ENCODE results near the gene PGAM5.
"Not testable (repeated sequence)": the region's sequence is repeated elsewhere in the genome, so short reads cannot be mapped to it uniquely, and the experiment has no call there.

Gene PGAM5

GRCh38 chr12:132747896-132748295 is 37.3 kb downstream of the PGAM5 start:
- DNase-seq (ENCODE audit: low read depth), result no peak

GRCh38 chr12:132748319-132748718 is 37.7 kb downstream of the PGAM5 start:
- no peak for DNase-seq (ENCODE audit: low read depth)

GRCh38 chr12:132753670-132754069 is 43.0 kb downstream of the PGAM5 start:
- DNase-seq (ENCODE audit: low read depth), result not testable (repeated sequence)

- DNase-seq (ENCODE audit: low read depth), result no peak
These were observed 43.7 kb downstream of the PGAM5 start for GRCh38 chr12:132754160-132754932.

DNA sequence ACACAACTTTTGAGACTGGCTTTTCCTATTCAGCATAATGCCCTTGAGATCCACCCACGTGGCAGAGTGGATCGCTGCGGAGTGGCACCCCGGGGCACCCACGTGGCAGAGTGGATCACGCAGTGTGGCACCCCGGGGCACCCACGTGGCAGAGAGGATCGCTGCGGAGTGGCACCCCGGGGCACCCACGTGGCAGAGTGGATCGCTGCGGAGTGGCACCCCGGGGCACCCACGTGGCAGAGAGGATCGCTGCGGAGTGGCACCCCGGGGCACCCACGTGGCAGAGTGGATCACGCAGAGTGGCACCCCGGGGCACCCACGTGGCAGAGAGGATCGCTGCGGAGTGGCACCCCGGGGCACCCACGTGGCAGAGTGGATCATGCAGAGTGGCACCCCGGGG is 48.2 kb downstream of the PGAM5 start:
- not testable (repeated sequence) for DNase-seq (ENCODE audit: low read depth)

- no peak for DNase-seq (ENCODE audit: low read depth)
These were observed 48.7 kb downstream of the PGAM5 start for GRCh38 chr12:132759359-132759758.

- DNase-seq (ENCODE audit: low read depth), result peak; percentile 43
These were observed 50.6 kb downstream of the PGAM5 start, which contains the start of gene ANKLE2 for GRCh38 chr12:132761032-132761920. Gene ANKLE2, minus strand, starts transcription at chr12:132761832. Its CDS starts 34 bp downstream, at chr12:132761798.

GRCh38 chr12:132761921-132762583 is 51.4 kb downstream of the PGAM5 start:
- peak; percentile 77 for DNase-seq (ENCODE audit: low read depth)

GRCh38 chr12:132764231-132764630 is 53.6 kb downstream of the PGAM5 start:
- DNase-seq (ENCODE audit: low read depth), result no peak

- DNase-seq (ENCODE audit: low read depth), result no peak
These were observed 54.7 kb downstream of the PGAM5 start for GRCh38 chr12:132765361-132765760.

- DNase-seq (ENCODE audit: low read depth), result no peak
These were observed 55.9 kb downstream of the PGAM5 start for GRCh38 chr12:132766380-132767085.

GRCh38 chr12:132771126-132771838 is 60.6 kb downstream of the PGAM5 start:
- no peak for DNase-seq (ENCODE audit: low read depth)

Measured in stimulated activated CD8-positive, alpha-beta memory T cell treated with anti-CD3 and anti-CD28 coated beads, Interleukin-12 subunit alpha, Interleukin-12 subunit beta, amount 100 ng/mL, for 4 hours (primary cell).